A549 (cell line): ENCODE measurements around the gene INPP5J.

Source experiments
- CTCF ChIP-seq: fragments of >200 bp; sonication (Bioruptor Twin); formaldehyde crosslinking; IDR thresholded peaks from 3 replicates; pipeline ENCODE4 v1.5.1; 2016
- EHMT2 ChIP-seq: fragments of 200-600 bp; sonication (generic); IDR thresholded peaks from 2 replicates; pipeline ENCODE4 v1.6.1; 2016; ENCODE audit warnings: antibody characterized with exemption, low read depth, mild to moderate bottlenecking, moderate library complexity
- HMGXB4 ChIP-seq: fragments of 250-450 bp; sonication (Bioruptor Pico); IDR thresholded peaks from 2 replicates; pipeline ENCODE4 v1.5.0; 2021; ENCODE audit warnings: mild to moderate bottlenecking, moderate library complexity, borderline replicate concordance
- JUN ChIP-seq, 2 experiments: fragments of >200 bp; sonication (Bioruptor Twin); formaldehyde crosslinking; IDR thresholded peaks; 2 replicates in 1 of 2; 3 replicates in 1 of 2; pipeline ENCODE4 v1.6.1; 2016 to 2017
- PHF8 ChIP-seq: fragments of 200-600 bp; sonication (generic); IDR thresholded peaks from 2 replicates; pipeline ENCODE4 v1.6.1; 2016; ENCODE audit warnings: low read depth, mild to moderate bottlenecking, antibody characterized with exemption, moderate library complexity, borderline replicate concordance
- POLR2A ChIP-seq: IDR thresholded peaks from 2 replicates; pipeline ENCODE4 v1.6.1; 2012; ENCODE audit warnings: mild to moderate bottlenecking, low read length
- POLR2AphosphoS2 ChIP-seq: conservative IDR thresholded peaks from 2 replicates; pipeline ENCODE4 v1.6.1; 2012; ENCODE audit warnings: low read length, improper control_type of control experiment, inconsistent platforms
- RFX5 ChIP-seq: fragments of 450-650 bp; IDR thresholded peaks from 2 replicates; pipeline ENCODE4 v1.7.1; 2014; ENCODE audit warnings: antibody characterized with exemption, mild to moderate bottlenecking, moderate library complexity

GRCh38 chr22:31099841-31100761 lies 22.7 kb upstream of the INPP5J start:
- TF ChIP-seq CTCF = no peak
- no peak for TF ChIP-seq PHF8
- TF ChIP-seq POLR2A = no peak
- no peak for TF ChIP-seq EHMT2
- no peak for TF ChIP-seq POLR2AphosphoS2
- TF ChIP-seq HMGXB4 (CRISPR knock-in tag) = no peak
- TF ChIP-seq JUN (IDR thresholded peaks at IDR 0.05) = no peak
- no peak for TF ChIP-seq RFX5
